GM12878 (cell line): ENCODE data around the gene ZDHHC5. TPM values are rescaled to one million over a fixed set of nuclear protein-coding genes. Genes with fewer than 3 reads are reported as not detected.

Experiments
- ATAC-seq: fragments of 200-7000 bp; cut with Tn5 transposase; 3 replicates; pipeline ENCODE4 v1.9.1; 2020; ENCODE audit warnings: mild to moderate bottlenecking, moderate library complexity
- BruUV-seq: library from RNA; stranded (reverse); fragments of 400-500 nt; replicated peaks from 2 replicates; lab custom pipeline; 2021; lab: Mats Ljungman, UMichigan
- CTCF ChIA-PET: fragments of 300-600 bp; sonication (Branson Sonifier 250); formaldehyde crosslinking; extraction: SDS; loops from one replicate; lab custom pipeline; 2021; ENCODE audit warnings: inconsistent platforms; lab: Yijun Ruan, JAX
- POLR2A ChIA-PET: fragments of 350-600 bp; formaldehyde crosslinking; extraction: SDS; loops from one replicate; lab custom pipeline; 2021; ENCODE audit warnings: inconsistent platforms; lab: Charles Lee
- RAD21 ChIA-PET: fragments of 300-600 bp; sonication (Branson Sonifier 250); formaldehyde crosslinking; loops from one replicate; lab custom pipeline; 2023; ENCODE audit warnings: antibody characterized with exemption; ENCODE audit not compliant: unreplicated experiment; lab: Charles Lee
- SMC1A ChIA-PET: fragments of 300-600 bp; sonication (Branson Sonifier 250); formaldehyde crosslinking; loops from one replicate; lab custom pipeline; 2023; ENCODE audit not compliant: unreplicated experiment, uncharacterized antibody; lab: Charles Lee
- DNase-seq: peaks from one replicate; pipeline ENCODE4 v3.0.0-alpha.2; 2011; ENCODE audit warnings: low read depth, low spot score
- FAIRE-seq: peaks from 3 replicates; lab custom pipeline; 2011; peaks lifted over from hg19 to GRCh38; lab: Jason Lieb, UNC
- H2AFZ ChIP-seq: 2 replicates; pipeline ENCODE4 v1.6.0; 2011; ENCODE audit warnings: low read depth, low read length, control low read depth; ENCODE audit not compliant: control insufficient read depth
- H3K27ac ChIP-seq: 2 replicates; pipeline ENCODE4 v1.5.1; 2011; ENCODE audit warnings: control low read depth; ENCODE audit not compliant: control insufficient read depth, insufficient read depth
- H3K27me3 ChIP-seq, 2 experiments: replicated peaks in 1 of 2; 2 replicates each; pipeline versions ENCODE4 v1.6.0 to v1.6.1; 2011; ENCODE audit warnings: low read length in 1 of 2; ENCODE audit not compliant: control insufficient read depth in 2 of 2, insufficient read depth in 2 of 2
- H3K36me3 ChIP-seq, 2 experiments: 2 replicates each; pipeline ENCODE4 v1.5.1; 2011; ENCODE audit warnings: low read length in 1 of 2; ENCODE audit not compliant: control insufficient read depth in 2 of 2, insufficient read depth in 2 of 2
- H3K4me1 ChIP-seq: 2 replicates; pipeline ENCODE4 v1.6.1; 2011; ENCODE audit warnings: mild to moderate bottlenecking, low read length, moderate library complexity, mixed read lengths; ENCODE audit not compliant: control insufficient read depth, insufficient read depth
- H3K4me2 ChIP-seq: 2 replicates; pipeline ENCODE4 v1.6.0; 2011; ENCODE audit warnings: control low read depth; ENCODE audit not compliant: control insufficient read depth, insufficient read depth
- H3K4me3 ChIP-seq: fragments of 200-600 bp; sonication (generic); 2 replicates; pipeline ENCODE4 v1.5.1; 2016
- H3K79me2 ChIP-seq: 2 replicates; pipeline ENCODE4 v1.6.0; 2011; ENCODE audit warnings: low read length; ENCODE audit not compliant: control insufficient read depth, insufficient read depth
- H3K9ac ChIP-seq: 2 replicates; pipeline ENCODE4 v1.8.0; 2011; ENCODE audit warnings: low read length, control low read depth, mixed read lengths; ENCODE audit not compliant: control insufficient read depth, insufficient read depth
- H3K9me3 ChIP-seq: replicated peaks from 3 replicates; pipeline ENCODE4 v1.5.1; 2011; ENCODE audit warnings: mild to moderate bottlenecking, low read length; ENCODE audit not compliant: control insufficient read depth, insufficient read depth
- H4K20me1 ChIP-seq: 2 replicates; pipeline ENCODE4 v1.6.0; 2011; ENCODE audit not compliant: control insufficient read depth, insufficient read depth
- BMI1 ChIP-seq: fragments of 450-650 bp; IDR thresholded peaks from 2 replicates; pipeline ENCODE4 v1.6.1; 2016; ENCODE audit warnings: mild to moderate bottlenecking, moderate library complexity, borderline replicate concordance
- MAX ChIP-seq: IDR thresholded peaks from 2 replicates; pipeline ENCODE4 v1.6.1; 2012; ENCODE audit warnings: low read depth, low read length, improper control_type of control experiment
- MXI1 ChIP-seq: fragments of 150-350 bp; IDR thresholded peaks from 2 replicates; pipeline ENCODE4 v1.6.1; 2011; ENCODE audit warnings: low read depth, mild to moderate bottlenecking, inconsistent platforms, low read length, improper control_type of control experiment
- NFYA ChIP-seq: IDR thresholded peaks from 2 replicates; pipeline ENCODE4 v1.6.1; 2011; ENCODE audit warnings: low read depth, mild to moderate bottlenecking, low read length, improper control_type of control experiment, borderline replicate concordance
- POLR2AphosphoS2 ChIP-seq: IDR thresholded peaks from 2 replicates; pipeline ENCODE4 v1.6.1; 2011; ENCODE audit warnings: low read depth, mild to moderate bottlenecking, low read length, improper control_type of control experiment, moderate library complexity
- POU2F2 ChIP-seq: IDR thresholded peaks from 3 replicates; pipeline ENCODE4 v1.6.1; 2011; ENCODE audit warnings: low read depth, mild to moderate bottlenecking, low read length, borderline replicate concordance
- SKIL ChIP-seq: fragments of 450-650 bp; IDR thresholded peaks from 2 replicates; pipeline ENCODE4 v1.6.1; 2017; ENCODE audit warnings: mild to moderate bottlenecking, low read depth, inconsistent platforms; ENCODE audit not compliant: poor library complexity, severe bottlenecking
- ZBTB40 ChIP-seq: fragments of 450-650 bp; IDR thresholded peaks from 2 replicates; pipeline ENCODE4 v1.6.1; 2016; ENCODE audit warnings: mild to moderate bottlenecking, moderate library complexity, borderline replicate concordance
- ZNF207 ChIP-seq: fragments of 450-650 bp; IDR thresholded peaks from 2 replicates; pipeline ENCODE4 v1.6.1; 2014; ENCODE audit warnings: antibody characterized with exemption, mild to moderate bottlenecking, borderline replicate concordance
- ZNF24 ChIP-seq: fragments of 450-650 bp; IDR thresholded peaks from 2 replicates; pipeline ENCODE4 v1.6.1; 2017; ENCODE audit warnings: antibody characterized with exemption, mild to moderate bottlenecking
- WGBS: methylation state at CpG from one replicate; pipeline ENCODE4 v1.1.6; 2016; ENCODE audit warnings: low lambda C conversion rate; ENCODE audit not compliant: insufficient replicate concordance, insufficient coverage; ENCODE audit errors: missing lambda C conversion rate; 5-methylcytosine and 5-hydroxymethylcytosine counted together
- in situ Hi-C: fragments of 300-500 bp; cut with MboI; formaldehyde crosslinking; loops from 9 replicates; pipeline ENCODE4 v1.14.3; 2018; ENCODE audit warnings: mixed read lengths
- intact Hi-C: fragments of 100-400 bp; cut with micrococcal nuclease; formaldehyde crosslinking; loops from one replicate; pipeline ENCODE4 v1.14.2; 2022; ENCODE audit not compliant: unreplicated experiment
- polyA plus RNA-seq, 11 experiments: library from polyadenylated mRNA; depleted of rRNA in 4 of 11; unstranded in 6 of 11; stranded (reverse) in 5 of 11; fragments of >200 nt; fragmentation: Nextera tagmentation in 4 of 11; fragmentation: Illumina TruSeq in 1 of 11; extraction: Ambion mirVana in 4 of 11; extraction: Trizol in 1 of 11; gene quantifications; 1 replicate in 1 of 11; 2 replicates in 10 of 11; pipeline versions ENCODE4 v1.2.1 to v1.2.3, GENCODE V29; 2011 to 2016; ENCODE audit warnings: inconsistent platforms in 2 of 11, missing spikeins in 2 of 11, low read depth in 1 of 11
- total RNA-seq, 4 experiments: library from RNA; depleted of rRNA in 3 of 4; stranded (reverse); fragments of >200 nt in 3 of 4; fragmentation: Illumina TruSeq in 1 of 4; extraction: Trizol in 1 of 4; gene quantifications; 2 replicates each; pipeline versions ENCODE4 v1.2.1 to v1.2.3, GENCODE V29; 2013 to 2021

Gene ZDHHC5
- total and polyA plus RNA-seq, 10 of the 15 experiments (the other 5 are each of a cell fraction or from before 2014, with no cell fraction given), result 3.9 to 61.3 (median 37.6) TPM

- intact Hi-C loops (no loop called here), in situ Hi-C loops (no loop called here)
- H3K36me3 ChIP-seq, result no peaks in the 10 kb centered on the region
- DNase-seq (no peak), FAIRE-seq (no peak), ATAC-seq (no peak)
- 17% methylated on average over 2 of the region's 2 CpGs for WGBS
- no peaks in the 10 kb centered on the region for H3K4me1 ChIP-seq
- no peaks in the 10 kb centered on the region for H4K20me1 ChIP-seq
- no peak overlapping the region for H3K27ac ChIP-seq
- H3K27me3 ChIP-seq, result no peaks in the 10 kb centered on the region; a peak in 1 of 4 replicates
- RAD21 ChIA-PET, result interaction anchor here (0.7 to 0.9 kb wide), 2 partner anchors 26 to 92 kb away, joined by 3 read pairs; no protein-coding TSS in a partner anchor
- no peak overlapping the region for H3K4me2 ChIP-seq
- no TSS peak for BruUV-seq
- no peak overlapping the region for H2AFZ ChIP-seq
- no peaks in the 10 kb centered on the region for H3K79me2 ChIP-seq
- H3K4me3 ChIP-seq, result no peak overlapping the region
- no peak overlapping the region for H3K9ac ChIP-seq
- no peaks in the 10 kb centered on the region; the same call in 1 of the 3 replicates for H3K9me3 ChIP-seq
- POLR2A ChIA-PET, result no interaction called here
- TF ChIP-seq POLR2AphosphoS2 (no peak), NFYA (no peak), POU2F2 (no peak), ZNF24 (no peak), MXI1 (no peak), SKIL (no peak), ZNF207 (no peak), MAX (no peak), BMI1 (no peak), ZBTB40 (no peak)
- CTCF ChIA-PET, result no interaction called here
- SMC1A ChIA-PET, result interaction anchor here (1.1 kb wide), 1 partner anchor 12 kb away, joined by 3 read pairs; no protein-coding TSS in a partner anchor
These were observed 49.5 kb upstream of the ZDHHC5 start for GRCh38 chr11:57618438-57618837.
